22Rv1 (cell line): ENCODE measurements around the gene P4HA3.
A peak's percentile ranks its signal among the peaks of the same experiment; 100 is the strongest.

Experiments used
- H3K27ac ChIP-seq: fragments of 450-650 bp; 2 replicates; pipeline ENCODE4 v1.5.1; 2017
- ZFX ChIP-seq: fragments of 450-650 bp; IDR thresholded peaks from 2 replicates; pipeline ENCODE4 v1.6.1; 2017; ENCODE audit warnings: antibody characterized with exemption, borderline replicate concordance
- TF ChIP-seq, protein P1 (sequence below): fragments of 450-650 bp; IDR thresholded peaks from 2 replicates; pipeline ENCODE4 v1.5.1; 2017; ENCODE audit warnings: mild to moderate bottlenecking

Gene P4HA3

DNA sequence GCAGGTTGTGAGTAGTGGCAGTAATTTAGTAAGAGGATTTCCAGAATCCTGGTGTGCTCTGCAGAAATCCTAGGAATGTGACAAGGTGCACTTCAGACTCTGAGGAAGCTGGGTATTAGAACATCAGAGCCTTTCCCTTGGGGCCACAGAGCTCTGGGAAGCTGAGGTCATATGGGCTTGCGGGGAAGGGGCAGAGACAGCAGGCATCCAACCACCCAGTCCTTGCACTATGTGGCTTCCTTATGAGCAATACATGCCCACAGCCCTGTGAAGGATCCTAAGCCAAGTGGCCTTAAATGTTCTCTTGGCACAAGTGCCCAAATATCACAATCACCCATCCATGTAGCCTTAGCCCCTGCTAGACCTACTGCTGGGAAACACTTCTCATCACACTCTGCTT, 46.2 kb downstream of the P4HA3 start:
- no peak overlapping the region for H3K27ac ChIP-seq
- no peak for TF ChIP-seq ZFX
- TF ChIP-seq, protein P1, sequence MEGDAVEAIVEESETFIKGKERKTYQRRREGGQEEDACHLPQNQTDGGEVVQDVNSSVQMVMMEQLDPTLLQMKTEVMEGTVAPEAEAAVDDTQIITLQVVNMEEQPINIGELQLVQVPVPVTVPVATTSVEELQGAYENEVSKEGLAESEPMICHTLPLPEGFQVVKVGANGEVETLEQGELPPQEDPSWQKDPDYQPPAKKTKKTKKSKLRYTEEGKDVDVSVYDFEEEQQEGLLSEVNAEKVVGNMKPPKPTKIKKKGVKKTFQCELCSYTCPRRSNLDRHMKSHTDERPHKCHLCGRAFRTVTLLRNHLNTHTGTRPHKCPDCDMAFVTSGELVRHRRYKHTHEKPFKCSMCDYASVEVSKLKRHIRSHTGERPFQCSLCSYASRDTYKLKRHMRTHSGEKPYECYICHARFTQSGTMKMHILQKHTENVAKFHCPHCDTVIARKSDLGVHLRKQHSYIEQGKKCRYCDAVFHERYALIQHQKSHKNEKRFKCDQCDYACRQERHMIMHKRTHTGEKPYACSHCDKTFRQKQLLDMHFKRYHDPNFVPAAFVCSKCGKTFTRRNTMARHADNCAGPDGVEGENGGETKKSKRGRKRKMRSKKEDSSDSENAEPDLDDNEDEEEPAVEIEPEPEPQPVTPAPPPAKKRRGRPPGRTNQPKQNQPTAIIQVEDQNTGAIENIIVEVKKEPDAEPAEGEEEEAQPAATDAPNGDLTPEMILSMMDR = no peak

- TF ChIP-seq ZFX = no peak
- TF ChIP-seq, protein P1 = no peak
- H3K27ac ChIP-seq = no peak overlapping the region
These were observed 48.7 kb downstream of the P4HA3 start for GRCh38 chr11:74262725-74263124.

DNA sequence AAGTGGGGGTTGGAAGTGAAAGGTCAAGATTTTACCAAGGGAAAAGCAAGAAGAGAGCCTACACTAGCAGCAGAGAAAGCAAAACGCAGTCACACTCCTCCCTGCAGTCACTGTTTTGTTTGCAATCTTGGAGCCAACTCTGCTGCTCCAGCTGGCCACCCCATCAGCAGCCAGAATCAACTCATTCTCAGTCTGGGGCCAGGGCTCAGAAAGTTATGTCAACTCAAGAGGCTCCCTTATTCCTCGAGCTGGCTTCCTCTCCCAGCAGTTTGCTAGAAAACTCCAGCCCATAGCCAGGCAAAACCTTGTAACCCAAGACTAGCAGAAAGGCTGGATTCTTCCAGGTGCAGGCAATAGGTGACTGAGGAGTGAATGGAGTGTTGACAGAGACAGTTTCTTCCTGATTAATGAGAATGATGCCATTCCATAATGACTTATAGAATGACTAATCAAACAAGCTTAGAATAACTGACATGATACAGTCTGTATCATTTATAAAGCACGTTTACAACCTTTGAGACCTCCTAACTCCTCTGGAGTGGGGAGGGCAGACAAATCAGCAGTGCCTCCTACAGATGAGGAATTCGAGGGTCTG, 53.4 kb downstream of the P4HA3 start:
- TF ChIP-seq, protein P1 = no peak
- no peak for TF ChIP-seq ZFX
- no peak overlapping the region for H3K27ac ChIP-seq

- no peak for TF ChIP-seq ZFX
- TF ChIP-seq, protein P1 = no peak
- no peak overlapping the region for H3K27ac ChIP-seq
These were observed 54.9 kb downstream of the P4HA3 start for GRCh38 chr11:74256378-74257133.

- no peak overlapping the region for H3K27ac ChIP-seq
These were observed 55.6 kb downstream of the P4HA3 start for GRCh38 chr11:74255741-74256375.

GRCh38 chr11:74253361-74253760, 58.1 kb downstream of the P4HA3 start:
- no peak overlapping the region for H3K27ac ChIP-seq
- no peak for TF ChIP-seq ZFX
- TF ChIP-seq, protein P1 = no peak

More at GRCh38 chr11:74255741-74256375, 55.6 kb downstream of the P4HA3 start:
- TF ChIP-seq, protein P1 = peak; percentile 89
- TF ChIP-seq ZFX = no peak

DNA sequence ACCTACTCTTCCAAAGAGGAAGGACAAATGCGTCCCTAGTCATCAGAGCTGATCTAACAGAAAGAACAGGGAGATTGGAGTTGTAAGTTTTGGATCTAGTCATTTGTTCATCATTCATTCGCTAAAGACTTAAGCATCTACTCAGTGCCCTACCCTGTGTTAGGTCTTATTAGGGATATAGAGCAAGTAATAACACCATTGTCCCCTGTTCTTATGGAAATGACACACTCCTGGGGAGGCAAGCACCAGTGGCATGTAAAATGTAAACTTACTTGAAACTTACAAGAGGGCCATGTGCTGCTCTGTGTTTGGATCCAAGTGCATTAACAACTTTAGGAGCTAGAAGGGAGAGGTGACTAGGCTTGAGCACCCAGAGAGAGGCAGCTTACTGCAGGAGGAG, 61.9 kb downstream of the P4HA3 start:
- H3K27ac ChIP-seq = no peak overlapping the region
- TF ChIP-seq, protein P1 = no peak
